Fibroblast of mammary gland (primary cell): ENCODE data around the gene PLET1.

ENCODE experiments used
- DNase-seq: peaks from one replicate; pipeline ENCODE4 v3.0.0-alpha.2; 2010; ENCODE audit warnings: low read depth
- H3K4me3 ChIP-seq: 2 replicates; pipeline ENCODE4 v1.5.1; 2011; ENCODE audit warnings: low read depth, mild to moderate bottlenecking, low read length, moderate library complexity; ENCODE audit not compliant: control insufficient read depth
- TF ChIP-seq, protein P1 (sequence below): conservative IDR thresholded peaks from 2 replicates; pipeline ENCODE4 v1.5.1; 2011; ENCODE audit warnings: low read depth, low read length, inconsistent platforms; ENCODE audit not compliant: control insufficient read depth, insufficient read depth

The PLET1 gene

DNA sequence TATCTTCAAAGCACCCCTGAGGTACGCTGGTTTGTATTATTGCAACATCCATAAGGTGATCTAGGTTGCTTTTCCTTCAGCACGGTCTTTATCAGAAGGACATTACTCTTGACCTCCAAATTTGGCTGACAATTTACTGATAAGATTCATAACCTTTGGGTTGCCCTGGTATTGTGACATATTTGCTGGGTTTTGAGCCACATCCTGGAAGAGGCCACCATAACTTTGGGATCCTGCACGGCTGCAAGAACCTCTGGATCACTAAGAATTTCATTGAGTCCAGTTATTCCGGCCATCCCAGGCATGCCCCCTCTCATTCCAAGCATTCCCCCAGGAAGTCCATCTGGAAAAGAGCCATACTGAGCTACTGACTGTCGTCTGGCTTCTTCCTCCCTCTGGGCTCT lies 6.5 kb upstream of the PLET1 start:
- TF ChIP-seq, protein P1, sequence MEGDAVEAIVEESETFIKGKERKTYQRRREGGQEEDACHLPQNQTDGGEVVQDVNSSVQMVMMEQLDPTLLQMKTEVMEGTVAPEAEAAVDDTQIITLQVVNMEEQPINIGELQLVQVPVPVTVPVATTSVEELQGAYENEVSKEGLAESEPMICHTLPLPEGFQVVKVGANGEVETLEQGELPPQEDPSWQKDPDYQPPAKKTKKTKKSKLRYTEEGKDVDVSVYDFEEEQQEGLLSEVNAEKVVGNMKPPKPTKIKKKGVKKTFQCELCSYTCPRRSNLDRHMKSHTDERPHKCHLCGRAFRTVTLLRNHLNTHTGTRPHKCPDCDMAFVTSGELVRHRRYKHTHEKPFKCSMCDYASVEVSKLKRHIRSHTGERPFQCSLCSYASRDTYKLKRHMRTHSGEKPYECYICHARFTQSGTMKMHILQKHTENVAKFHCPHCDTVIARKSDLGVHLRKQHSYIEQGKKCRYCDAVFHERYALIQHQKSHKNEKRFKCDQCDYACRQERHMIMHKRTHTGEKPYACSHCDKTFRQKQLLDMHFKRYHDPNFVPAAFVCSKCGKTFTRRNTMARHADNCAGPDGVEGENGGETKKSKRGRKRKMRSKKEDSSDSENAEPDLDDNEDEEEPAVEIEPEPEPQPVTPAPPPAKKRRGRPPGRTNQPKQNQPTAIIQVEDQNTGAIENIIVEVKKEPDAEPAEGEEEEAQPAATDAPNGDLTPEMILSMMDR, result no peak
- DNase-seq, result no peak
- no peak overlapping the region for H3K4me3 ChIP-seq

DNA sequence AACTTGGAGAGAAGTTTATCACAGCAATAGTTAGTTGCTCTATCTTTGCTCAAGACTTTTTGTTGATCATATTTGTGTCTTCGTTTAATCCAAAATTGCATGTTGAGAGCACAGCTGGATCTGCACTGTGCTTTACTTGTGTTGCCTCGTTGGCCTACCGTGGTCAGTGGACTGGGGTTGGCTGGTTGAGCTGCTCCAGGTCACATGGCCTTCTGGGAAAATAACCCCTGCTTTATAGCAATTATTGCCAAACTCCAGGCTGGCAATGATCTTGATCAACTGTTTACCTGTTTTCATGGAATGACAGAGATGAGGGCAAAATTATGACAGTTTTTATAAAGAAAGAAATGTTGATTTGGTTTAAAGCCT lies 5.7 kb upstream of the PLET1 start:
- no peak overlapping the region for H3K4me3 ChIP-seq
- no peak for DNase-seq
- TF ChIP-seq, protein P1, result no peak

DNA sequence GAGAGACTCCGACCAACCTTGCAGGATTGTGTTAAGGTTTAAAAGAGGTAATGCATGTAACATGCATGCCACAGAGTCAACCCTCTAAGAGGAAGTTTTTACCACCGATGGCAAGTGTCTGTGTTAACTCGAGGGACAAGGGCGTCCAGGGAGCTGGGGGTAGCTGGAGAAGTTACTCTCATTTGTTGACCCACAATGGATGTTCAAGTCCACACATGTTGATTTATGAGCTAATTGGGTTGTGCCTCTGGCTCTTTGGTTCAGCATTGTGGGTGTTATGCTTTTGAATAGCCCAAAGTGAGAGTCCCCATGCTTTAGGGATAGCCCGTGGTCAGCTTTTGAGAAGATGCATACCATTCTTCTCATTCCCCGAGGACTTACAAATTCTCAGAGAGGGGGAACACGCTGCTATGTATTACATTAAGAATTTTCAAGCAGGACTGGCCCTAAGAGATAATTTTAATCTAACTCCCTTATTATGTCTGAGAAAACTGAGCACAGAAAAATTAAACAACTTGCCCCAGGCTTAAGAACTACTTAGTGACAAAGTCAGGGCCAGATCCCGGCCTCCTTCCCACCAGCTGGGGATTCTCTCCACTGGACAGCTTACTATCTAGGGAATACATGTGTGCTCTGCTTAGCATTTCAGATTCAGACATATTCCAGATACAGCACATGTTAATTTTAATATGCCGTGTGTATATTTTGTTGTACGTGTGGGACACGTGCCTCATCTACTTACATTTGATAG lies 5.2 kb upstream of the PLET1 start:
- TF ChIP-seq, protein P1, result no peak

DNA sequence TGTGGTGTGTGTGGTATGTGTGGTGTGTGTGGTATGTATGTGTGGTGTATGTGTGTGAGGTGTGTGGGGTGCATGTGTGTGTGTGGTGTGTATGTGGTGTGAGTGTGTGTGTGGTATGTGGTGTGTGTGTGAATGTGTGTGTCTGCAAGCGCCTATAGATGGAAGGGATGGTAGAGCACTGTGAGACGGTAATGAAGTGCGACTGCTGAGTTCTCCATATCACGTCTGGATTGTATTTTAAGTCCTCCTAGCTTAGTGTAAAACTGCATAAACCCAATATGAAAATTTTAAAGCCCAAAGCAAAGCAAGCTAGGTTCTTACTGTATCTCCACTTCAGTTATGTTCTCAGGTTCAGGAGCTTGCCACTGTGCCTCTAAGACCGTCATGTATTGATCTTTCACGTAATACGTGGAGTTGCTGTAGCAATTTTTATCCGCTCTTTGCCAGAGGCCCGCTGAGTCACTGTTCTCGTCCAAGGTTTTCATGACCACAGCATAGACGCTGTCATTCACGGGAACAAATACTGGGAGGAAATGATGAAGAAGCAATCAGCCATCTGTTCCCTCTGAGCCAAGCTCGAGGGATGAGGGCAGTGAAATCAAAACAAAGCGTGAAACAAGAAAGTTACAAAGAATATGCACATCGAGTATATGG lies 5.5 kb downstream of the PLET1 start:
- peak; percentile 84 for DNase-seq
- H3K4me3 ChIP-seq, result no peak overlapping the region

More for the DNA sequence above, 5.2 kb upstream of the PLET1 start:
- DNase-seq, result no peak
- no peak overlapping the region for H3K4me3 ChIP-seq

DNA sequence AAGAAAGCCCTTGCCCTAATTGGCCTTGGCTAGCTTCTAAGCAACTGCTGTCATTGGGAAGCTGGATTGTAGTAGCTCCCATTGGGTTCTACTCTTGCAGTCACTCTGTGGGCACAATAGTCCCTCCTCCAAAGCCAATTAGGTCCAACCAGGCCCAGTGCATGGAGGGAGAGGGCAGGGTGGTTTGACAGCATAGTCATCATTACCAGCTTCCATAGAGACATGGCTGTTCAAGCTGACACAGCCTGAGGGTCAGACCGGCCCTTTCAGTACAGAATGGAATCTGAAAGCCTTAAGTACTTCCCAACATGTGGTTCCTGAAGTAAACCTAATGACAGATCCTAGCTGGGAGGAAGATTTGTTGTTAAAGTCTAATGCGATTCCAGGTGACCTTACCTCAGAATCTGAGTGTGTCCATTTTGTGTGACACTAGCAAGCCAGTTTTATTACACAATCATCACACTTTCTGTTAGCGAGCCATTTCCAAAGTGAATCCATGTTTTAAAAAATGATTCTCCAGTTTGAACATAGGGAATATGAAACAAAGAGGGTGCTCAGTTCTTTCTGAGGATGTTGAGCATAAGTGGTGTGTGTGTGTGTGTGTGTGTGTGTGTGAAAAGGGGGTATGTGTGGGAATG lies 6.9 kb downstream of the PLET1 start:
- no peak overlapping the region for H3K4me3 ChIP-seq
- DNase-seq, result no peak
- TF ChIP-seq, protein P1, result no peak

More for the DNA sequence above, 5.5 kb downstream of the PLET1 start:
- TF ChIP-seq, protein P1, result no peak

DNA sequence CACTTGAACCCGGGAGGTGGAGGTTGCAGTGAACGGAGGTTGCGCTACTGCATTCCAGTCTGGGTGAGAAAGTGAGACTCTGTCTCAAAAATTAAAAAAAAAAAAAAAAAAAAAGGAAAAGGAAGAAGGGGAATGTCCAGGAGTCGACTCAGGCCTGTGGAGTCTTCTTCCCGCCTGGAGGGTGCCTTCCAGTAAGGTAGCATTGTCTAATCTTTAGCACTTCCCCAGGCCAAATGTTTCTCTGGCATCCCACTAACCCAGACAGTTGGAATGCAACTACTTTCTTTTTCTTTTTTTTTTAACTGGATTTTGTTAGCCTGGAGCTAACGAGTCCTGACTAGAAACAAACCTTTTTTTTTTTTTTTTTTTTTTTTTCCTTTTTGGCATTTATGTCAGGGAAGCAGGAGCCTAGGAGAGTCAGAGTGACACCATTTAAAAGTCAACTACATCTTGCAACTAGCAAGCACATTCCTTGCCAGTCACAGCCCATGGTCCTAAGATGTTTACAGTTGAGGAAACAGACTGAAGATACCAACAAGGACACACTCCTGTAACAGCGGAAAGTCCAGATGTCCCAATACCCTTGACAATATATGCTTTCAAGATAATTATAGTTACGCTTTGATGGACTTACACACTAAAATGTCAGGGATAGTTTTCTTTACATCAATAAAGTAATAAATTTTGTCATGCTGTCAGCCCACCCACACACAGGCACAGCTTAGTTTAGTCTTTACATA lies 10.6 kb downstream of the PLET1 start:
- TF ChIP-seq, protein P1, result no peak
- H3K4me3 ChIP-seq, result no peak overlapping the region
- DNase-seq, result no peak
